NK-92 (cell line): ENCODE measurements around the gene LRP1.

Source experiments
- DNase-seq: peaks from one replicate; lab custom pipeline; 2025; ENCODE audit not compliant: unreplicated experiment; lab: John Stamatoyannopoulos, UW

The LRP1 gene

GRCh38 chr12:57133013-57133569, 4.8 kb downstream of the LRP1 start:
- no peak for DNase-seq

GRCh38 chr12:57133916-57134315, 5.6 kb downstream of the LRP1 start:
- DNase-seq, result no peak

GRCh38 chr12:57134949-57135348, 6.7 kb downstream of the LRP1 start:
- DNase-seq, result no peak

- DNase-seq, result no peak
These were observed 7.4 kb downstream of the LRP1 start for GRCh38 chr12:57135527-57136326.

- DNase-seq, result no peak
These were observed 10.4 kb downstream of the LRP1 start for GRCh38 chr12:57138526-57139272.

- DNase-seq, result no peak
These were observed 11.7 kb downstream of the LRP1 start for GRCh38 chr12:57139796-57140649.

GRCh38 chr12:57141249-57141648, 13.0 kb downstream of the LRP1 start:
- no peak for DNase-seq

- DNase-seq, result no peak
These were observed 13.8 kb downstream of the LRP1 start for GRCh38 chr12:57142121-57142520.

- no peak for DNase-seq
These were observed 14.4 kb downstream of the LRP1 start for GRCh38 chr12:57142727-57143126.

GRCh38 chr12:57143454-57143853, 15.2 kb downstream of the LRP1 start:
- no peak for DNase-seq

GRCh38 chr12:57145460-57146059, 17.3 kb downstream of the LRP1 start:
- DNase-seq, result no peak

- DNase-seq, result no peak
These were observed 17.8 kb downstream of the LRP1 start for GRCh38 chr12:57146092-57146491.

- DNase-seq, result no peak
These were observed 19.0 kb downstream of the LRP1 start, which contains the start of gene LRP1-AS for GRCh38 chr12:57146961-57147944. Gene LRP1-AS, minus strand, starts transcription at chr12:57147619.

GRCh38 chr12:57148469-57149244, 20.4 kb downstream of the LRP1 start:
- DNase-seq, result peak; percentile 6

- DNase-seq, result no peak
These were observed 21.1 kb downstream of the LRP1 start for GRCh38 chr12:57149245-57149900.

GRCh38 chr12:57150400-57151000, 22.2 kb downstream of the LRP1 start:
- DNase-seq, result no peak

- DNase-seq, result no peak
These were observed 23.7 kb downstream of the LRP1 start for GRCh38 chr12:57151741-57152630.
